COLO829 (cell line): Measurements from ENCODE around the gene GRM1.

Experiments
- DNase-seq: peaks from one replicate; pipeline ENCODE4 v3.0.0; 2012; ENCODE audit warnings: low spot score

Gene GRM1

DNA sequence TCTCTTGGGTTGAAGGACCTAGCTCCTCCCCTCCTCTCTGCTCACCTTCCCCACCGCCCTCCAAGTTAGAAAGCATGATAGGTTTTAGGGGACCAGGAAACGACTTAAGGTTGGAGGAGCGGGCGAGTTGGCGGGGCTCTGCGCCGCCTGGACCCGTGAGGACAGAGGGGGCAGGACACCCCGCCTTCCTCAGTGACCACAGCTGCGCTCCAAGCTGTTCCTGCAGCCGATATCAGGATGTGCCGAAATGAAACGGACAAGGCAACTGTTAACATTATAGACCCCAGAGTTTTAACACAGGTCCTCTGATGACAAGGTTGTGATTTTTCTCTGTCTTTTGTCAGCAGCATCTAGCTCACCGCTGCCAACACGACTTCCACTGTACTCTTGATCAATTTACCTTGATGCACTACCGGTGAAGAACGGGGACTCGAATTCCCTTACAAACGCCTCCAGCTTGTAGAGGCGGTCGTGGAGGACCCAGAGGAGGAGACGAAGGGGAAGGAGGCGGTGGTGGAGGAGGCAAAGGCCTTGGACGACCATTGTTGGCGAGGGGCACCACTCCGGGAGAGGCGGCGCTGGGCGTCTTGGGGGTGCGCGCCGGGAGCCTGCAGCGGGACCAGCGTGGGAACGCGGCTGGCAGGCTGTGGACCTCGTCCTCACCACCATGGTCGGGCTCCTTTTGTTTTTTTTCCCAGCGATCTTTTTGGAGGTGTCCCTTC is at the start of gene GRM1:
GRM1 (plus strand) TSS at position 212 of the 722 bp plus-strand sequence; CDS start at position 668, 456 bp downstream.
- DNase-seq = no peak

DNA sequence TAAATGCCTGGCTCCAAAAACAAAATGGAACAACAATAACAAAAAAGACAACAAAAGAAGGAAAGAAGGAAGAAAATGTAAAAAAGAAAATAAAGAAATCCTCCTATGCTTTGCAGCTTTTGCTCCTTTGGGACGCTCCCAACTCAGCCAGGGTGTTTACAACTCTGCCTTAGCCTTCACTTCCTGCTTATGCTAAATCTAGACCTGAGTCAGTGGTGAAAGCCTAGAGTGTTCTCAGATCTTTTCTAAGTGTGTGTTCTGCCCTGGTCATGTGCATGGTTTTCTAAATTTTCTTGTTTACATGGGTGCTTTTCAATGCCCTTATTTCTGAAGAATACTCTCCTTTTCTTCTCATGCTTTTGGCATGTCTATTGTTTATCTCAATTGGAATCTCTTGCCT is 19.5 kb upstream of the GRM1 start:
- DNase-seq = no peak

DNA sequence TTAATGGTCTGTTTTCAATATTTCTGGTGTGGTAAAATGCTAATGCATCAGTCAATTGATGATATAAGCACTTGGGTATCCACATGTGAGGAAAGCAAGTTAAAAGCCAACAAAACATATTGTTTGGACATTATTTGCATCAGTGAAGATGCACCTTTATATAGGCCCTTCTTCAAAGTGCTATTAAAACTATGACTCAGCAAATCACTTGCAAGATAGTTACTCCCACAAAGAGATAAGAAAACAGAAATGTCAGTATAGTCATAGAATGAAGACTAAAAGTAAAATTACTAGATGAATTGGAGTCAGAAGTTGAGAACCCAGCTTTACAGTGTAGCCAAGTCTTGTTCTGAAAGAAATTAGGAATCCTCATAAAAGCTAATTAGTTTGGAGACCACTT is 14.6 kb upstream of the GRM1 start:
- no peak for DNase-seq

DNA sequence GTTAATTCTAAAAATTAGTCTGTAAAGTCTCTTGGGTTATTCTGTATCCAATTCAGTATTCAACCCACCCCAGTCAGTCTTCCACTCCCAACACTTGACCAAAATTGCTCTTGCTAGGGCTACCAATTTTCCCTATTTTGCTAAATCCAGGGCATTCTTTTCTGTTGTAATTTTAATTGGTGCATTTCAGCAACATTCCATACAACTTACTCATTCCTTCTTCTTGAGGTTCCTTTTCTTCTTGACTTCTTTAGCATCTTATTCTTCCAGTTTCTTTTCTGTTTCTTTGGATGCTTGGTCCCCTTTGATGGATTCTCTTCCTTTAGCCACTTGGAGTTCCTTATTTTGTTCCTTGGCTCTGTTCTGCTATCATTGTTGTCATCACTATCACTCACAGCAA is 11.2 kb upstream of the GRM1 start:
- no peak for DNase-seq

DNA sequence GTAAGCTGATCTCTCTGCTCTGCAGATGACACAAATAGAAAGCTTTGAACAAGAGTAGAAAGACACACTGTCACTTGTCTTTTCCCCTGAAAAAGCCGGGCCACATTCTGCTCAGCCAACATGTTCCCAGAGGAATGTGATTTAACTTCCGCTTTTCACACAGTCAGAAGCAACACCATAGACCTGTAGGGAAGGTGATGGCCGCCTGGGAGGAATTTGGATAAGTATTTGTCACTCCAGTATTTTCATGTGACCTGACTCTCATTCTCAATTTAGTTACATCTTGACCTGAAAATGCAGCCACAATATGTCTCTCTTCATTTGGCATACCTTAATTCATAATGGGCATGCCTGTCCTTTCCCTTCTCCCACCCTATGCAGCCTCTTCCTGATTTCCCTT is 2.0 kb upstream of the GRM1 start:
- no peak for DNase-seq

DNA sequence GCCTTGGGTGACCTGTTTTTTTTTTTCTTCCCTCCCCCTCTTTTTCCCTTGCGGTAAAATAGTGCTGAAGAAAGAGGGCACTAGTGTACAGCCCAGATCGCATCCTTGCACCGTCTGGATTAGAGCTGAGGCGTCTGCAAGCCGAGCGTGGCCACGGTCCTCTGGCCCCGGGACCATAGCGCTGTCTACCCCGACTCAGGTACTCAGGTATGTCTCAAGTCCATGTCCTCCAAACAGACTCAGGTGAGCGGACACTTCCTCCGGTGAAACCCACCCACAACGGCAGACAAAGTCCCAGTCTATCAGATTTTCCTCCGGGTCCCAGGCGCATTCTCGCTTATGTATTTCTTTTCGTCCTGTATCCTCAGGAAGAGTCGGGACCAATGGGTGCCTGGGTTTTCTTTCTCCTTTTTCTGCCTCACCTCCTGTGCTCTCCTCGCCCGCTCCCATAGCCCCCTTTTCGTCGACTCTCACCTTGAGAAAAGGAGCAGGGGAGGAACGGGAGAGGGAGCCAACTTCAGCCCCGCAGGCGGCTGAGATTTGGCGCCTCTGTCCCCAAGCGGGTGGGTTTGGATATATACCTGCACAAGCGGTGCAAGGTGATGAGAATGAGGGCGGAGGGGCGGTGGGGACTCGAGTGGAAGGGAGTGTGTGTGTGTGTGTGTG is 1.1 kb upstream of the GRM1 start:
- DNase-seq = no peak

DNA sequence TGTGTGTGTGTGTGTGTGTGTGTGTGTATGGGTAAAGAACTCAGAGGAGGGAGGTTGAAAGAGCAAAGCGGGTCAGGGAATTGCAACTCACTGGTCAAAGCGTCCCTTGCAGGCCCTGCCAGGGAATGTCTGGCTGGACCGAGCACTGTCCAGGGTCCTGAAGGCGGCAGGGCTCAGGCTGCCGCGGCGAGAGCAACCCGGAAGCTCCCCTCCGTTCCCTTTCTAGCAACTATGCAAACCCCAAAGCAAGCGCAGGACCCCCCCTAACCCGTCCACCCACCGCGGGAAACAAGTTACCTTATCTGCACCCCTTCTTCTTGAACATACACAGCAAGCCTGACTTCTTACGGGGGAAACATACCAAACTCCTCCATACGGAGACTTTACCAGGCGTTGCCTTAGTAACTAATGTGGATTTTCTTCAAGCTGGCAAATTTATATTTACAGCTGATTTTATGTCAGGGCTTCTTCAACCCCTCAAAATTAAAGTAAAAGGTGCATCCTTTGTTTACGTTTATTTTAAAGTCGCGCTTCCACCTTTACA is 538 bp upstream of the GRM1 start:
- DNase-seq = peak; percentile 66

DNA sequence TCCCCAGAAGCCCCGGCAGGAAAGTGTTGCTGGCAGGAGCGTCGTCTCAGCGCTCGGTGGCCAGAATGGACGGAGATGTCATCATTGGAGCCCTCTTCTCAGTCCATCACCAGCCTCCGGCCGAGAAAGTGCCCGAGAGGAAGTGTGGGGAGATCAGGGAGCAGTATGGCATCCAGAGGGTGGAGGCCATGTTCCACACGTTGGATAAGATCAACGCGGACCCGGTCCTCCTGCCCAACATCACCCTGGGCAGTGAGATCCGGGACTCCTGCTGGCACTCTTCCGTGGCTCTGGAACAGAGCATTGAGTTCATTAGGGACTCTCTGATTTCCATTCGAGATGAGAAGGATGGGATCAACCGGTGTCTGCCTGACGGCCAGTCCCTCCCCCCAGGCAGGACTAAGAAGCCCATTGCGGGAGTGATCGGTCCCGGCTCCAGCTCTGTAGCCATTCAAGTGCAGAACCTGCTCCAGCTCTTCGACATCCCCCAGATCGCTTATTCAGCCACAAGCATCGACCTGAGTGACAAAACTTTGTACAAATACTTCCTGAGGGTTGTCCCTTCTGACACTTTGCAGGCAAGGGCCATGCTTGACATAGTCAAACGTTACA is 817 bp downstream of the GRM1 start:
- DNase-seq = no peak

DNA sequence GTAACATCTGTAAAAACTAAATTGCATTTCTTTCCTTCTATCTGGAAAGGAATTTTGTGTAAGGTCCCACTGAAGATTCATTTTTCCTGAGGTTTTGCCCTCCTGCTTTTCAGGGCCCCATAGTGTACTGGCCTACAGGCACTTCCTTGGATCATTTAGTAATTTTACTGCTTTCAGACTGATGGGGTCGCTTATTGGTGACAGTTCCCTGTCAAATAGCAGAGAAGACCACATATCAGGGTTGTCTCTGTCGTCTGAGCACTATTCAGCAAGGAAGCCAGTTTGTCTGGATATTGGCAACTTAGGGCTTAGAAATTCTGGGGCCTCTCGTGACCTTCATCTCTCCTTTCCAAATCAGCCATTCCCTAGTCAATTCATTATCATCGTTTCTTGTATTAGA is 3.5 kb downstream of the GRM1 start:
- no peak for DNase-seq

DNA sequence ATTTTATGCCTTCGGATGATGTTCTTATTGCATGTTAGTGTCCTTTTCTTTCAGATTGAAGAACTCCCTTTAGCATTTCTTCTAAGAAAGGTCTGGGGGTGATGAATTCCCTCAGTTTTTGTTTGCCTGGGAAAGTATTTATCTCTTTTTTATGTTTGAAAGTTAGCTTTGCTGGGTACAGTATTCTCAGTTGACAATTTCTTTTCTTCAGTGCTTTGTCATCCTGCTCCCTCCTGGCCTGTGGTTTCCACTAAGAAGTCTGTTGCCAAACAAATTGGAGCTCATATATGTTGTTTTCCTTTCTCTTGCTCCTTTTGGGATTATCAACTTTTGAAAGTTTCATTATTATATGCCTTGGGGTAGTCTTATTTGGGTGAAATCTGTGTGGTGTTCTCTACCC is 11.5 kb downstream of the GRM1 start:
- no peak for DNase-seq

DNA sequence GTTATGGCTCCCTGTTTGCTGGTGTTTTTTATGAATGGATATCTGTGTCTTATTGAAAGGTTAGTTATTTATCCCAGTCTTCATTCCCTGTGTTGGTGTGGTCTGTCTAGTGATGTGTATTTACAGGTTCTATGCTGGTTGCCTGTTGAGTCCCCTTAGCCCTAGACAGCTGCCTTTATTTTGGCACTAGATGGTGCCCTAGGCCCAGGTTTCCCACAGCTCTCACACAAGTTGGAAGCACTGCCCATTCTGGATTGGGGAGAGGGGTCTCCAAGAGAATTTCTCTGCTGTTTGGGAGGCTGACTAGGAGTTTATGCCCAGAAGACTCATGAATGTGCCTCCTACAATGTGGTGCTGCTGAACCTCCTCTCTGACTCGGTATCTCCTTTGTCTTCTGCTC is 12.4 kb downstream of the GRM1 start:
- peak; percentile 13 for DNase-seq

DNA sequence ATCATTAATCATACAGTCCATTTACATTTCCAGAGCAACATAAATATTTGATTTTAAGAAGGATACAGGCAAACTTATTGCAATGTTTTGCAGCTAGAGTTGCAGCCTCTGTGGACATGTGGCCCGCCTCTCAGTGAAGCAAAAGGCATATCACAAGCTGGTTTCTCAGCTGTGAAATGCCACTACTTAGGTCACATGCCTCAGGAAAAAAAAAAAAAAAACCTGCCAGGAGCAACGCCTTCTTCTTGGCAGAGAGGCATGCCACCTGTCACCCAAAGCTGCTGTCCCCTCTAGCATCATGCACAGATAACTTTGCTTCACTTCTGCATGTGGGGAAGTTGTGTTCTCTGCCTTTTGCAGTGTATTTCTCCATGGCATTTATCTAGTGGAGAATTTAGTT is 18.5 kb downstream of the GRM1 start:
- DNase-seq = no peak

DNA sequence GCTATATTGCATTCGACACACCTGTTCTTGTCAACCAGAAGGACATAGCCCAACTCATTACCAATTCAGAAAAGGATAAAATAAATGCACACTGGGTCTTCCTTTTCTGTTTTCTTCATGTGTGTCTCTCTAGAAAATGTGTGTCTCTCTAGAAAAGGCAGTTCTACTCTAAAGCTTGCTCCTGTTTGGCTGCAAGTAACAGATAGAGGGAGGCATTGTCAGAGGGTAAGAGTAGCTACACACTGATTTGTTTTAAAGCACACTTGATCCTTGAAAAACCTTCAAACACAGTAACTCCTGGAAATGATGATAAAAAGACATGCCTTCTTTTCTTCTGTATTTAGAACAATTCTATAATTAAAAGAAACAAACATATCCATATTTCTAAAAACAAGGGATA is 21.3 kb downstream of the GRM1 start:
- DNase-seq = no peak

DNA sequence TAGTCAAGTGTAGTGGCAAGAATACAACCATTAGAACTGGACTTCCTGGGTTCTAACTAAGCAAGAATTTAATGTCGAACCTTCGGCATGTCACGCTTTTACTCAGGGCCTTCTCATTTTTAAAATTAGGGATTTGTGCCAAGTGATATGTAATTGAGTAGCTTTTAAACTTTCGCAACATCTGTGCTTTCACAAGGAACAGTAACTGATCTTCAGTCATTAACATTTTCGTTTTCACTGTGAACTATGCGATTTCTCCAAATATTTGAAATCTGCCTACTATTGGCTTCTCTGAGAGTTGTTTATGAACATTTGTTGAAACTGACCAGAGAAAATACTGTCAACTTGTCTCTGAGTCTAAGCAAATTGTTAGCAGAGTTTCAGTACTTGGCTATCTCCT is 27.6 kb downstream of the GRM1 start:
- DNase-seq = no peak

DNA sequence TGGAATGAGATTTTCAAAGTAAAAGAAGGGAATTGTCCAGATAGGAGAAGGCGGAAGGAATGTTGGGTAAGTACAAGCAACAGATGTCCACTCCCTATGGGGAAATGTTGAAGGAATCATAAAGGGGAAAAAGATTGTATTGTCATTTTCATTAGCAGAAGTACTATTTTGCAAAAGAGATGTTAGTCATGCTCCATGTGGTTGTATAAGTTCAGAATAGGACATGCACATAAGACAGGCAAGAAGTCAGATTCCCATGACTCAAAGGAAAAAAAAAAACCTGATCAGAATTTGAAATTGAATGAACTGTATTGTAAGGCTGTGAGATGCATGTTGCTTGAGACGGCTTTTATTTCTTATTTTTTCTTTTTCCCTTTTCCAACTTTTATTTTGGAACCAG is 36.8 kb downstream of the GRM1 start:
- no peak for DNase-seq

DNA sequence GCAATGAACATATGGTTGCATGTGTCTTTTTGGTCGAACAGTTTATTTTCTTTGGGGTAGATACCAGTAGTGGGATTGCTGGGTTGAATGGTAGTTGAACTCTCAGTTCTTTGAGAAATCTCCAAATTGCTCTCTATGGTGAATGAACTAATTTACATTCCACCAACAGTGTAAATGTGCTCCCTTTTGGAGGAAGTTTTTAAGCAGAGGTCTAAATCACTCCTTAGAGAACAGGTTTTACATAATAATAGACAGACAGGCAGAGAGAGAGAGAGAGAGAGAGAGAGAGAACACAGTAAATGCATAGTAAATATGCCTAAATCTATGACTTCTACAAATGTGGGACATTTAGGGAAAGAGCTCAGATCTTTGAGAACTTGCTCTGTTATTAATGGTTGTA is 37.6 kb downstream of the GRM1 start:
- no peak for DNase-seq

DNA sequence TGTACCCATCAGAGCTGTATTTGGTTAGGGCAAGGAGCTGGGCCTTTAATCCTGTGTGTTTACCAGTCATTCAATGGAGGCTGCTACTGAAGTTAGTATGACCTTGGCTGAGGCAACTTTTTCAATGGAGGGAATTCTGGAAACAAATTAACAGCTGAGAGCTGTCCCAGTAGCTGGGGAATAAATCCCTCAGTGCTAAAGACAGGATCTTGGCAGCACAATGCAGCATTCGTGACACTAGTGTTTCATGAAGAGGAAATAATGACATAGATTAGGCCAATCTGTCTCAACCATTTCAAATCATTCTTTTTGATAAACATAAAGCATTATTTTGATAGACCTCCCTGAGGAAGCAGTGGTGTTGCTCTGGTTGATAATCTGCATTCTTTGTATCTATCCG is 42.9 kb downstream of the GRM1 start:
- no peak for DNase-seq

DNA sequence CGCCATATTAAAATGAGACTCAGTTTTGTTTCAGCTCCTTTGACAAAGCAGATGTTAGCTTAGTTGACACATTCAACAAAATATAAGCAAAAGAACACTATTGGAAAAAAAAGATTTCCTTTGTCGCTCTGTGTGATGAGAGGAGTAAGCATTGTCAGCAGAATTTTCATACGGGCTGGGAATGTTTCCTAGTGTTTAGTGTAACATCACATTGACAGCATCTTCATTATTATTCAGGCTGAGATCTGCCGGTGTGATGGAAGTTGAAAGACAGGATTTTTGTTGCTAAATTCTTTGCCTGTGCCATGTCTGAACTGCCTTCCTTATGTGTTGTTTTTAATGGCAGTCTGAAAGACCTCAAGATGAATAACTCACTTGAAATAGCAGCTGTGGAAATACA is 49.1 kb downstream of the GRM1 start:
- DNase-seq = no peak

DNA sequence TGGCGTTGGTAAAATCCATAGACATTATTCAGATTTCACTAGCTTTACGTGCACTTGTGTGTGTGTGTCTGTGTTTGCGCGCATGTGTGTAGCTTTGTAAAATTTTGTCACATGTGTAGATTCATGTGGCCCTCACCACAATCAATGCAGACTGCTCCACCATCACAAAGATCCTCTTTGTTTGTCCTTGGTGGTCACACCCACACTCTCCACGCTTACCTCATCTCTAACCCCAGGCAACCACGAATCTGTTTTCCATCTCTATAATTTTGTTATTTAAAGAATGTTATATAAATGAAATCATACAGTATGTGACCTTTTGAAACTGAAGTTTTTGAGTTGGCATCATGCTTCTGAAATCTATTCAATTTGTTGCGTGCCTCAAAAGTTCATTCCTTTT is 58.5 kb downstream of the GRM1 start:
- DNase-seq = peak; percentile 80

DNA sequence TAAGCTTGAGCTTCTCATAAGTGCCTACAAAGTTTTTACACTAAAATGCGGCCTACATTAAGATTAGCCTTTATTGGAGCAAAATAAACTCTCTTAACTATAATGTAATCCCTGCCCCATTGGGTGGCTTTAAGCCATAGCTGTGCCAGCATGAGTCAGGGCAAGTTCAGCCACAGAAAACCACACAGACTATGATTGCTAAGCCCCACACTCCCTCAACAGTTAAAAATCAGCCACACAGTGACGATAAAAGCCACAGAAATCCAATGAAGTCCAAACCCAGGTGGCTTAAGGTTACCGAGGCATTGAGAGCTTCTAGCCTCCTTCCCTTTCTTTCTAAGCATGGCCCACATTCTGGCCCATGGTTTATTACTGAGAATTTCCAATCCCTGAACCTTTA is 61.6 kb downstream of the GRM1 start:
- DNase-seq = no peak

DNA sequence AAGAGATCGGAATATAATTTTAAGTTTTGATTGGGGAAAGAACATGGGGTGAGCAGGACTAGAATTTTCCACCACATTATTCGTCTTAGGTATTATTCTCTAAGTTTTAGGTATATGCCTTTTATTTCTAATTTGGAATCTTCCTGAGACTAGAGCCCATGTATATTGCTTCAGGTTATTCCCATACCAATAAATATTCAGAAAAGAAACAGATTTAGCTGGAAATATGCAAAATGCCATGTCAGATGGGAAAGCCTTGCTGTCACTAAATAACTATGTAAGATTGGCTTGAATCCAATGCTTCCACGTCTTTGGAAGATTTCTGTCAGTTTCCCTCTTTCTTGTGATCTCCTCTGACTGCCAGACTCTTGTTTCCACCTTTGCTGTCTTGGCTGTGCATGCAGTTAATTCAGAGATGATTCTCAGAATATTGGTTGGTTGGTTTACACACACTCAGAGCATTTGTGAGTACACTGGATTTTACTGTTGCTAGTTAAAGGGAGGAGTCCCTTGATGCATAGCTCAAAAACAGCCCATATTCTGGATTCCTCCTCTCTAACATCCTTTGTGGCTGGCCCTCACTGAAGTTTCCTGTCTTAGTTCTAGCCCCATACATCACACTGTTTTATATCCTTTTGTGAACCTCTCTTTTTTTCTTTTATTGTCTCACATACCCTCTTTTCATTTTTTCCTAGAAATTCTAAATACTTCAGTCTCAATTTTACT is 64.3 kb downstream of the GRM1 start:
- DNase-seq = no peak

DNA sequence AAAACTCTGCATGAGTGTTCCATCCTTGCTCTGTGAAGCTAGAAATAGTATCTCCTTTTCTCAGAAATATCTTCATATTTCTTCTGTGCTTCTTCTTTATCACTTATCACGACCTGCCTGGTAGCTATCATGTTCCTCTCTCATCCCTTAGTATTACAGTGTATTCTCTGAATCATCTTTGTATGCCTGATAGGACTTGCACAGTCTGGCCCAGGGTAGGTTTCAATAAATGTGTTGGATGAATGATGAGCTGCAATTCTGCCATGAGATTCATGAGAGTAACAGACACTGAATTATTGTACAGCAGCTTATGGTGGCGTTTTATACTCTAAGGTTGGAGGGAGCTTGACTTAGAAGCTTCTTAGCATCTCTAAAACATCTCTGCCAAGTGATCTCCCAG is 66.6 kb downstream of the GRM1 start:
- no peak for DNase-seq

DNA sequence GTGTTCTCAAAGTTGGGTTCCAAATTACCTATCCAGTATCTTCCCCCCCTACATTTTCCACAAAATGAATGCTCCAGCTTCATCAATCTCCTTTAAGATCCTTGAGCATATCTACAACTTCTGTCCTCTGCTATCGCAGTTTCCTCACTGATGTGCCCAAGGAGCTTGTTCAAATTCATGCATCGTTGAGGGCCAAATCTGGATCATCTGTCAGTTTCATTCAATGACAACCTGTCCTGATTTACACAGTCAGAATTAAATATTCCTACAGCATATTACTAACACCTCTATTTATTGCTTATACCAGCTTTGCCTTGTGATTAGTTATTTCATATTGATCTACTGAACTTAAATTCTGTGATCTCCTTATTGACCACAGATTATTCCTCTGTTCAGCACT is 68.7 kb downstream of the GRM1 start:
- DNase-seq = no peak
